IPS-18c (cell line): ENCODE measurements around the gene NSD1.
"Not testable (repeated sequence)": the region's sequence is repeated elsewhere in the genome, so short reads cannot be mapped to it uniquely, and the experiment has no call there.

Experiments used
- H3K4me3 ChIP-seq: 2 replicates; pipeline ENCODE4 v1.7.0; 2013; ENCODE audit warnings: low read depth, mild to moderate bottlenecking, low read length, moderate library complexity; ENCODE audit not compliant: insufficient read depth
- H3K9me3 ChIP-seq: one replicate; pipeline ENCODE4 v1.6.1; 2013; ENCODE audit warnings: mild to moderate bottlenecking, low read length, moderate library complexity; ENCODE audit not compliant: control insufficient read depth, insufficient read depth

NSD1 gene

DNA sequence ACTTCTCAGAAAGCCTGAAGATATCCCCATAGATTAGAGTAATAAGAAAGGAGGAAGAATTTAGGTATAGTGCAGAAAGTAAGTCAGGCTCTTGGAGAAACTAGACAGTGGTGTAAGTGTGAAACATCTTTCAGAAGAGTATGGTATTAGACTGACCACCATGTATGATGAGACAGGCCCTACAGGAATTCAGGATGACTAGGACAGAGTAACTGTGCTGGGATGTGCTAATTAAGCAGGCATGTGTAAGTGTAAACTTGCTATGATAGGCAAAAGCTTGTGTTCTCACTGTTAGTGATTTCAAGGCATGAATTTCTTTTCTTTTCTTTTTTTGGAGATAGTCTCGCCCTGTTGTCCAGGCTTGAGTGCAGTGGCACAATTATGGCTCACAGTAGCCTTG lies 99.2 kb downstream of the NSD1 start:
- peak overlapping the region; percentile 2; the same call in 1 of the 2 replicates for H3K4me3 ChIP-seq

DNA sequence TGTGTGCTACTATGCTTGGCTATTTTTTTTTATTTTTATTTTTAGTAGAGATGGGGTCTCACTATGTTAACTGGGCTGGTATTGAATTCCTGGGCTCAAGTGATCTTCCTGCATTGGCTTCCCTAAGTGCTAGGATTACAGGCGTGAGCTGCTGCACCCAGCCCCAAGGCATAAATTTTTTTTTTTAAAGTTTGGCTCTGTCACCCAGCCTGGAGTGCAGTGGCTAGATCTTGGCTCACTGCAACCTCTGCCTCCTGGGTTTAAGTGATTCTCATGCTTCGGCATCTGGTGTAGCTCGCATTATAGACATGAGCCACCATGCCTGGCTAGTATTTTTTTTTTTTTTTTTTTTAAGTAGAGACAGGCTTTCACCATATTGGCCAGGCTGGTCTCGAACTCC lies 99.6 kb downstream of the NSD1 start:
- no peak overlapping the region for H3K4me3 ChIP-seq

More for the DNA sequence above, 99.2 kb downstream of the NSD1 start:
- H3K9me3 ChIP-seq = no peaks in the 10 kb centered on the region

DNA sequence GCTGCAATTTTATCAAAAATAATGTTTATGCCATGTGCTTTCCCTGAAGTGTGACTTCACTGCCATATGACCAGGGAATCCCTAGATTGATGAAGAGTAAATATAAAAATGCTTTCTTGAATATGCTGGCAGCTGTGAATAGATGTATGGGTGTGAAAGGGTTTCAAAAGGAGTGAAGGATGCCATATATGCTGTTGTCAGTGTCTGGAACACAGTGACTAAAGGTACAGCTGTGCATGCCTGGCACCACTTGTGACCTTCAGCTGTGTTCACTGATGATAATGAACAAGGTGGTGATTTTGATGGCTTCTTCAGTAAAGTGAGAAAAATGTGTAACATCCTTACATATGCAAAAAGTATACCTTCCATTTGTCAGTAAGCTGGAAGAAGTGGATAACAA lies 100.2 kb downstream of the NSD1 start:
- no peak overlapping the region for H3K4me3 ChIP-seq
- H3K9me3 ChIP-seq = no peaks in the 10 kb centered on the region

More for the DNA sequence above, 99.6 kb downstream of the NSD1 start:
- H3K9me3 ChIP-seq = no peaks in the 10 kb centered on the region

DNA sequence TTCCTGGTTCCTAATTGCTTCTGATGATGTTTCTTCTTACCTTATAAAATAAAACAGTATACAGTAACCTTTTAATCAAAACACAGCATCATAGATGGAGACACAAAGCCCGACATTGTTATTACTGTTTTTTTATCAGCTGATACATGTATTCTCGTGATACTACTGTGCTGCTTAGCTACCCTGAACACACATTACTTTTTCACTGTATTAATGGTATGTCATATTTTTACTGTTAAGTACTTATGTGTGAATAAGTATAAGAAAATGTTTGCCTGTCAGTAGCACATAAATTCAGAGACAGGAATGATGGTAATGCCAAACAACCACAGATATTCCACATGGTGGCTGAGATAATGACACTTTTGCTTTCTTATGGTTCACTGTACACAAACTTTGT lies 101.3 kb downstream of the NSD1 start:
- Histone ChIP-seq H3K9me3 (no peaks in the 10 kb centered on the region), H3K4me3 (no peak overlapping the region)

DNA sequence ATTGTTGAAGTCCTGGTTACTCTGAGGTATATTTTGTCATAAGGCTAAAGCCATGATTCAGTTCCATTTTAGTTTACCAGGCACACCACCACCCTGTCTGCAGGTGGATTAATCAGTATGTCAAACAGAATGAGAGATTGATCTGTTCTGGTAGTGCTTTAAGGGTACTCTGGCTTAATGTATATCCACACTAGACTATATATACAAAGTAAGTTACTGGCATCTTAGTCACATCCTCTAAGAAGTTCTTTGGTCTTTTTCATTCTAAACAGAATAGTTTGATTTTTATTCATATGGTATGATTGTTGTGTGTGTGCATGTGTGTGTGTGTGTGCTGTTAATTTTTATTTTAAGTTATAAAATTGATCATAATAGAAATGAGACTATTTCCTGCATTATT lies 108.2 kb downstream of the NSD1 start:
- no peak overlapping the region for H3K4me3 ChIP-seq
- no peaks in the 10 kb centered on the region for H3K9me3 ChIP-seq

DNA sequence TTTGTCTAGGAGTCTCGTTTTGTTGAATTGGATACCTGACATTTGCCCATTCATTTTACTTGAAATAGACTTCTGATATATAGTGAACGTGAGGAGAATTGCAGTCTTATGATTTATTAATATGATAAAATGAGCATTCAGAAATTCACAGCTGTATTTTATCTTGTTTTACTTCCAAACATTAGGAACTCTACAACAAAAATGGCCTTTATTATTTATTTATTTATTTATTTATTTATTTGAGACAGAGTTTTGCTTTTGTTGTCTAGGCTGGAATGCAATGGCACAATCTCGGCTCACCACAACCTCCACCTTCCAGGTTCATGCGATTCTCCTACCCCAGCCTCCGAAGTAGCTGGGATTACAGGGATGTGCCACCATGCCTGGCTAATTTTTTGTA lies 108.7 kb downstream of the NSD1 start:
- H3K9me3 ChIP-seq = no peaks in the 10 kb centered on the region
- H3K4me3 ChIP-seq = no peak overlapping the region

DNA sequence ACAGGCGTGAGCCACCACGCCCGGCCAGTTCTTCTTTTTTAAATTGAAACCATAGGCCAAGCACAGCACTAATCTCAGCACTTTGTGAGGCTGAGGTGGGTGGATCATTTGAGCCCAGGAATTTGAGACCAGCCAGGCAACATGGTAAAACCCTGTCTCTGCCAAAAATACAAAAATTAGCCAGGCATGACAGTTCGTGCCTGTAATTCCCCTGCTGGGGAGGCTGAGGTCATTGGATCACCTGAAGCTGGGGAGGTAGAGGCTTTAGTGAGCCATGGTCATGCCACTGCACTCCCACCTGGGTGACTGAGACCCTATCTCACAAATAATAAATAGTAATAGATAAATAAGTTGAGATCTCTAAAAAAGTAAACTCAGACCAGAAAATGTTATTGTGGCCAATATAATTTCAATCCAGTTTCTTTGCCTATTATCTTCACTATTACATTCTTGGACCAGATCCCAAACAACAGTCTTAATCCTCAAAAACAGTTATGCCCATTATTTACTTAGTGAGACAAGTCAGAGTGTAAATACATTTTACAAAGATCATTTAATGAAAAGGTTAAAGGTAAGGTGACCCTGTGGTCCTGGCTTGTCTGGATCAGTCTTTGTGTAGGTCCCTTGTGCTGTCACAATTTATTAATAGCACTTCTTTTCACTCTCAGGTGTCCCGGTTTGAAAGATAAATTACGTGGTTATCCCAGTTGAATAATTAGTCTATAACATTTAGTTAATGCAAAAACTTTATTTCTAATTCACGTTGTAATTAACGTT lies 116.4 kb downstream of the NSD1 start:
- no peak overlapping the region for H3K4me3 ChIP-seq

DNA sequence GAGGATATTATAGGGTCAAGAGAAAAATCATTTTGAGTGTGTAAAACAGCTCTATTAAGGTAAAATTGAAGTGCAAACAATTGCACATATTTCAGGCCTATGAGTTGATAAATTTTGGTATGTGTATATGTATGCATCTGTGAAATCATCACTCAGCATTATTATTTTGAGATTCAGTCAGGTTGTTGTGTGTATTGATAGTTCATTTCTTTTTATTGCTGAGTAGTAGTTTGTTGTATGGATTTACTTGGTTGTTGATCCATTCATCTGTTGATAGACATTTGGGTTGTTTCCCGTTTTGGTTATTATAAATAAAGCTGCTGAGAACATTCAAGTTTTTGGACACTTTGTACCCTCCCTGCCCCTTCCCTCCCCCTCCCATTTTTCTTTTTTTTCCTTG lies 119.7 kb downstream of the NSD1 start:
- no peak overlapping the region for H3K4me3 ChIP-seq
- H3K9me3 ChIP-seq = no peaks in the 10 kb centered on the region

More for the DNA sequence above, 116.4 kb downstream of the NSD1 start:
- no peaks in the 10 kb centered on the region for H3K9me3 ChIP-seq

DNA sequence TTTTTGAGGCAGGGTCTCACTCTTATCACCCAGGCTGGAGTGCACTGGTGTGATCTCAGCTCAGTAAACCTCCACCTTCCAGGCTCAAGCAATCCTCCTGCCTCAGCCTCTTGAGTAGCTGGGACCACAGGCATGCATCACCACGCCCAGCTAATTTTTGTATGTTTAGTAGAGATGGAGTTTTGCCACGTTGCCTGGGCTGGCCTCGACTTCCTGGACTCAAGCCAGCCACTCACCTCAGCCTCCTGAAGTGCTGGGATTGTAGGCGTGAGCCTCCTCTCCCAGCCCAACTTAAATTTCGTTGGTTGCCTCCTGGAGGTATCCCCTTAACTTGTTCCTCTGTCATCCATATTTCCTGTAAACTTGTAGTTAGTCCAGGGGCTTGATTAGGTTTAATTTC lies 122.7 kb downstream of the NSD1 start:
- Histone ChIP-seq H3K9me3 (no peaks in the 10 kb centered on the region), H3K4me3 (no peak overlapping the region)

DNA sequence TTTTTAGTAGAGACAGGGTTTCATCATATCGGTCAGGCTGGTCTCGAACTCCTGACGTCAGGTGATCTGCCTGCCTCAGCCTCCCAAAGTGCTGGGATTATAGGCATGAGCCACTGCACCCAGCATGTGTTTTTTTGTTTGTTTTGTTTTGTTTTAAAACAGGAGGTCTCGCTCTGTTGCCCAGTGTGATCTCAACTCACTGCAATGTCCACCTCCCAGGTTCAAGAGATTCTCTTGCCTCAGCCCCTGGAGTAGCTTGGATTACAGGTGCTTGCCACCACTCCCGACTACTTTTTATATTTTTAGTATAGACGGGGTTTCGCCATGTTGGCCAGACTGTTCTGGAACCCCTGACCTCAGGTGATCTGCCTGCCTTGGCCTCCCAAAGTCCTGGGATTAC lies 125.1 kb downstream of the NSD1 start:
- H3K4me3 ChIP-seq, H3K9me3 ChIP-seq: not testable (repeated sequence)

DNA sequence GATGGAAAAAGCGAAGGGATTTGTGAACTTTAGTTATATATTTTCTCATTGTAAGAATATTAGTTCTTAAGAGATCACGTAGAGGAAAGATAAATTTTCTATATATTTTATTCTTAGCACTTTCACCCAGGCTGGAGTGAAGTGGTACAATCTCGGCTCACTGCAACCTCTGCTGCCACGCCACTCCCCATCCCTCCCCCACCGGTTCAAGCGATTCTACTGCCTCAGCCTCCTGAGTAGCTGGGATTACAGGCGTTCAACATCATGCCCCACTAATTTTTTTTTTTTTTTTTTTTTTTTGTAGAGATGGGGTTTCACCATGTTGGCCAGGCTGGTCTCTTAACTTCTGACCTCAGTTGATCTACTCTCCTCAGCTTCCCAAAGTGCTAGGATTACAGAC lies 127.4 kb downstream of the NSD1 start:
- Histone ChIP-seq H3K4me3 (no peak overlapping the region), H3K9me3 (no peaks in the 10 kb centered on the region)

DNA sequence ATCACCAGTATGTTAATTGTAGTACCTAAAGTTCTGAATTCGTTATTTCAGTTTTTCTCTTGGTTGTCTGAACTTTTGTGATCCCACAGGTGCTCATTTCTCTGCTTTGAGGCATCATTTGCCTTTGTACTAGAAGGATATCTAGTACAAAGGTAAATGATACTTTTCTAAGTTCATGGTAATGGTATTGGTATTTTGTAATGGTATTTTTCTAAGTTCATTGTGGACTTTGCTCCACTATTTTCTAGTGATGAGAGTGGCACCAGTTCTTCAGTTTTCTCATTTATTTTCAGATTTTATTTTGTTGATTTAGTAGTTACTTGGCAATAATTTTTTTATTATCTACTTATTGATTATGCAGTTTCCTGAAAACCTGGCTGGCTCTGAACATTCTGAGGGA lies 127.9 kb downstream of the NSD1 start:
- Histone ChIP-seq H3K9me3 (no peaks in the 10 kb centered on the region), H3K4me3 (no peak overlapping the region)

DNA sequence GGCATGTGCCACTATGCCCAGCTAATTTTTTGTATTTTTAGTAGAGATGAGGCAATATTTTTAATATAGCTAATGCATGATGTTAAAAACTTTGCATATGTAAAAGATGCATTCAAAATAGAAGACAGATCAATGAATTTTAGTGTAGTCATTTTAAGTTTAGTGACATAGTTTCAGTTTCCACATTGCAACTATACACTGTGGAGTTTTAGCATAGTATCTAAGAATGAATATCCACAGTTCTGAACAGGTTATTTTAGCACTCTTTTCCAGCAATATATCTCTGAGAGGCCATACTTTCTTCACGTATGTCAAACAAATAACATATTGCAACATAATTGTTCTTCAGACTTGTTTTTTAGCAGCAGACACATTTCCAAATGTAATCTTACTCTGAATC lies 130.6 kb downstream of the NSD1 start:
- no peaks in the 10 kb centered on the region for H3K9me3 ChIP-seq
- no peak overlapping the region for H3K4me3 ChIP-seq

DNA sequence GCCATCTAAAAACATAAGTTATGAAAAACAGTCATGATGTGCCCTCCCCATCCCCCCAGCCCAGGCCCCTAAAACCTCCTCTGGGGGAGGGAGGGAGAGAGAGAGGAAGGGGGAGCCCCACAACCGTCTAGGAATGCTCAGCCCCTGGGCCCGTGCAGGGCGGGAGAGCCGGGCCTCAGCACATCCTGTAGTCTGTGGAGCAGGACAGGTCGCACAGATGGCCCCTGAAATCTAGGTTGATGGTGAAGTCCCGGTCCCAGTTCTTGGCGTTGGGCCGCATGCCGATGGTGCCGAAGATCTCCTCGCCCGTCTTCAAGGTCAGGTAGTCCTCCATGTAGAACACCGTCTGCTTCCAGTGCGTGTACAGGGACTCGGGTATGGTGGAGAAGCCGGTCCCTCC lies 131.8 kb downstream of the NSD1 start:
- Histone ChIP-seq H3K9me3 (no peaks in the 10 kb centered on the region), H3K4me3 (no peak overlapping the region)

DNA sequence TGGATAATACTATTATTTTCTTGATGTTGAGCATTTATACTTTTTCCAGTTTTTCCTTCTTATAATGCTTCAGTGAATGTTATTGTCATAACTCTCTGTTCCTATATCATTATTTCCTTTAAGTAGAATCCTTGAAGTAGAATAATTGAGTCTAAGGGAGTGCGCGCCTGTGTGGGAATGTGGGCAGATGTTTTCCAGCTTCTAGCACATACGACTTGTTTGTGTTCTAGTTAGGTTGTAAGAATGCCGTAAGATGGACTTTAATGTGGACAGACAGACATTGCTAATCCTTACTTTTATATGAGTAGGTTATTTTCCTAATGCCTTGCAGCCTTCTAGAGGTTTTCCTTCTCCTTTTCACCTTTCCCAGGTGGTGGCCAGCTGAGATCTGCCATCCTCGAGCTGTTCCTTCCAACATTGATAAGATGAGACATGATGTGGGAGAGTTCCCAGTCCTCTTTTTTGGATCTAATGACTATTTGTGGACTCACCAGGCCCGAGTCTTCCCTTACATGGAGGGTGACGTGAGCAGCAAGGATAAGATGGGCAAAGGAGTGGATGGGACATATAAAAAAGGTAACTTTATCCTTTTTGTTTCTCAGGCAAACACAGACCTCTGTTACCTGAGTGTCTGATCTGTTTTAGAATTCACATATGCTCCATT lies 135.8 kb downstream of the NSD1 start:
- Histone ChIP-seq H3K9me3 (no peaks in the 10 kb centered on the region), H3K4me3 (no peak overlapping the region)

DNA sequence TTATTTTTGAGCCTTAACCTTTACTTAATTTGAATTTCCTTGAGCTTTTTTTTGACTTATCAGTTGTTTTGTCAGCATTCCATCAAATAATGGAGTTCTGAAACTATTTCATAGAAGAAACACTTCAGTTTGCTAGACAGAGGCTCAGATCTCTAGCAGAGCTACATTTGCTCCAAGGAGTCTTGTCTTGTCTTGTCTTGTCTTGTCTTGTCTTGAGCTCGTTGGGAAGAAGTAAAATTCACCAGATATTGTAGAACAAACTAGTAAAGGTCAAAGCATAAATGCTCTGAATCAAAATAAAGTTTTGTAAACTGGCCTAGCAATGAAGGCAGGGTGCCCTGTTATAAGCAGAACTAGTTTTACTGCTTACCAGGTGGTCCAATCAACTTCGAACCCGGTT lies 136.4 kb downstream of the NSD1 start:
- H3K4me3 ChIP-seq = no peak overlapping the region
- no peaks in the 10 kb centered on the region for H3K9me3 ChIP-seq

DNA sequence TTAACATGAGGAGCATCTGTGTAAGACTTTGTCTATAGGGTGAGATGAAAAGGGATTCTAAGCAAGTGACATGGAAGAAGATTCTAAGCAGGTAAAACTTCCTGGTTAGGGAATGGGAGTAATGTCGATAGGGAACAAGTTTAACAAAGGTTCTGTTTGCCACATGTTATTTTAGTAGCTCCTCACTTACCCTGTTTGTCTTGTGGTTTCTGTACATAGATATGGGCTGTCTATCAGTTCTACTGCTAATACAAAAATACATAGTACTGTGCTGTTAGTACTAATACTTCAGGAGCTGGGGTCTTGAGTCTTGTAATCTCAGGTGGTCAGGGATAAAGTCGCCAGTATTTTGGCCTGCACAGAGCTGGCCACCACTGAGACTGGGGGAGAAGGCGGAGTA lies 137.1 kb downstream of the NSD1 start:
- Histone ChIP-seq H3K4me3 (no peak overlapping the region), H3K9me3 (no peaks in the 10 kb centered on the region)

DNA sequence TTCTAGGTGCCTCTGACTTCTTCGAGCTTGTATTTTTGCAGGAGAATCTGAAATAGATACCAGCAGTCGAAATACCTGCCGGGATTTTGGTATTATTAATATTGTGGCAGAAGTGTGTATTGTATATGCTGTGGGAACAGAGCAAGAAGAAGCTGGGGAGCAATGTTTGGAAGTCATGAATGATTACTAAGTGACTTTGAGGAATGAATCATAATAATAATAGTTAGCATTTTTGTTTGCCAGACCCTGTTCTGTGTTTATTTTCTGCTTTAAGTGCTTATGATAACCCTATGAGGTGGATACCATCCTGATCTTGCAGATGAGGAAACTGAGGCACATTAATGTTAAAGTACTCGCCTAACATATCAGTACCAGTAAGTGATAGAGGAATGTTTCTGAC lies 137.5 kb downstream of the NSD1 start:
- Histone ChIP-seq H3K9me3 (no peaks in the 10 kb centered on the region), H3K4me3 (no peak overlapping the region)

DNA sequence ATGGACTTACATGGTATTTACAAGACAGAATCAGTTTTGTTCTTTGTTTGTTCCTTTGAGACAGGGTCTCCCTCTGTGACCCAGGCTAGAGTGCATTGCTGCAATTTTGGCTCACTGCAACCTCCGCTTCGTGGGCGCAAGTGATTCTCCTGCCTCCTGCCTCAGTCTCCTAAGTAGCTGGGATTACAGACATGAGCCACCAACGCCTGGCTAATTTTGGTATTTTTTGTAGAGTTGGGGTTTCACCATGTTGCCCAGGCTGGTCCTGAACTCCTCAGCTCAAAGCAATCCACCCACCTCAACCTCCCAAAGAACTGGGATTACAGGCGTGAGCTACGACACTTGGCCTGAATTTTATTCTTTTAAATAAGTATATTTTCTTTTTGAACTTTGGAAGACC lies 142.3 kb downstream of the NSD1 start:
- Histone ChIP-seq H3K9me3 (no peaks in the 10 kb centered on the region), H3K4me3 (no peak overlapping the region)
